Measurements from ENCODE around the gene HMCN2. TPM values are rescaled to one million over a fixed set of nuclear protein-coding genes. Genes with fewer than 3 reads are reported as not detected.

The HMCN2 gene
- total RNA-seq, 4 donors from 2014 or later, result 0.68 to 9.2 (median 4.7) TPM

DNA sequence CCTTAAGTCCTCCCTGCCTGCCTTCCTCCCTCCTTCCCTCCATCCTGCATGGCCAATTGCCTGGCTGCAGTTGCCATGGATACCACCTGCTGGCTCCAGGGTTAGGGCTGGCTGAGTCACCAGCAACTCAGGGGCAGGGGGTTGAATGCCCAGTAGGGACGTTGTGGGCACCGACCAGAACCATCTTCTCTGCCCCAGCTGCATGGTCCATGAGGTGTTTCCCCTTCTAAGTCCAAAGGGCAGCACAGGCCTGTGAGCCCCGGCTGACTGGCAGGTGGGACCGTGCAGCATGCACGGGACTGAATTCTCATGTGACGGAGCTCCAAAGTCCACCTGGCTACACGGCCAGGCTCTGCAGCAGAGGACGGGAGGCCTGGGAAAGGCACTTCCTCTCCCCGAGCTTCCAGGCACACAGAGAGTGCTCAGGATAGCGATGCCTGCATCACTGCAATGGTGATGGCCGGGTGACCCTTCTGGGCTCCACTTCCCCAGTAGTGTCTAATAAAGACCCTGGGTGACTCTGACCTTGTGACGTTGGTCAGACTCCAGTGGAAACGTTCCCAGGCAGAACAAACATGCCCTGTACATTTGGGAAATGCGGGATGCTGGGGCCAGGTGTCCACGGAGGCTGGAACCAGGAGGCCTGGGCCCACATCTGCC, 184.9 kb downstream of the HMCN2 start:
- TF ChIP-seq, protein P1, sequence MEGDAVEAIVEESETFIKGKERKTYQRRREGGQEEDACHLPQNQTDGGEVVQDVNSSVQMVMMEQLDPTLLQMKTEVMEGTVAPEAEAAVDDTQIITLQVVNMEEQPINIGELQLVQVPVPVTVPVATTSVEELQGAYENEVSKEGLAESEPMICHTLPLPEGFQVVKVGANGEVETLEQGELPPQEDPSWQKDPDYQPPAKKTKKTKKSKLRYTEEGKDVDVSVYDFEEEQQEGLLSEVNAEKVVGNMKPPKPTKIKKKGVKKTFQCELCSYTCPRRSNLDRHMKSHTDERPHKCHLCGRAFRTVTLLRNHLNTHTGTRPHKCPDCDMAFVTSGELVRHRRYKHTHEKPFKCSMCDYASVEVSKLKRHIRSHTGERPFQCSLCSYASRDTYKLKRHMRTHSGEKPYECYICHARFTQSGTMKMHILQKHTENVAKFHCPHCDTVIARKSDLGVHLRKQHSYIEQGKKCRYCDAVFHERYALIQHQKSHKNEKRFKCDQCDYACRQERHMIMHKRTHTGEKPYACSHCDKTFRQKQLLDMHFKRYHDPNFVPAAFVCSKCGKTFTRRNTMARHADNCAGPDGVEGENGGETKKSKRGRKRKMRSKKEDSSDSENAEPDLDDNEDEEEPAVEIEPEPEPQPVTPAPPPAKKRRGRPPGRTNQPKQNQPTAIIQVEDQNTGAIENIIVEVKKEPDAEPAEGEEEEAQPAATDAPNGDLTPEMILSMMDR (IDR thresholded peaks at IDR 0.05; ENCODE audit: low read depth), result no peak

DNA sequence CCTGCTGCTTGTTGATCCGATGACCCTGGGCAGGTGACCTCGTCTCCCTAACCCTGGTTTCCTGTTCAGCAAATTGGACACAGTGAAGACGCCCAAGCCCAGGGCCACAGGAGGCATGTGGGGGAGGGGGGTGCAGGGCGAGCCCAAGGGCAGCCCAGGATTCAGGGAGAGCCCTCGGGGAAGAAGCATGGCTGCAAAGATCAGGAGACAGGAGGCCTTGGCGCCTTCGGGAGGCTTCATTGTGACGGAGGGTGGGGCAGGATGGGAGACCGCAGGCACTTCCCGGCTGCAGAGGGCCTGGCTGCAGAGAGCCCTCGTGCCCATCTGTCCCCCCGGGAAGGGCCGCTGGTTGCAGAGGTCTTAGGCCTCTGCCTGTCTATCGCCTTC, 185.4 kb downstream of the HMCN2 start:
- TF ChIP-seq, protein P1 (IDR thresholded peaks at IDR 0.05; ENCODE audit: low read depth), result no peak

DNA sequence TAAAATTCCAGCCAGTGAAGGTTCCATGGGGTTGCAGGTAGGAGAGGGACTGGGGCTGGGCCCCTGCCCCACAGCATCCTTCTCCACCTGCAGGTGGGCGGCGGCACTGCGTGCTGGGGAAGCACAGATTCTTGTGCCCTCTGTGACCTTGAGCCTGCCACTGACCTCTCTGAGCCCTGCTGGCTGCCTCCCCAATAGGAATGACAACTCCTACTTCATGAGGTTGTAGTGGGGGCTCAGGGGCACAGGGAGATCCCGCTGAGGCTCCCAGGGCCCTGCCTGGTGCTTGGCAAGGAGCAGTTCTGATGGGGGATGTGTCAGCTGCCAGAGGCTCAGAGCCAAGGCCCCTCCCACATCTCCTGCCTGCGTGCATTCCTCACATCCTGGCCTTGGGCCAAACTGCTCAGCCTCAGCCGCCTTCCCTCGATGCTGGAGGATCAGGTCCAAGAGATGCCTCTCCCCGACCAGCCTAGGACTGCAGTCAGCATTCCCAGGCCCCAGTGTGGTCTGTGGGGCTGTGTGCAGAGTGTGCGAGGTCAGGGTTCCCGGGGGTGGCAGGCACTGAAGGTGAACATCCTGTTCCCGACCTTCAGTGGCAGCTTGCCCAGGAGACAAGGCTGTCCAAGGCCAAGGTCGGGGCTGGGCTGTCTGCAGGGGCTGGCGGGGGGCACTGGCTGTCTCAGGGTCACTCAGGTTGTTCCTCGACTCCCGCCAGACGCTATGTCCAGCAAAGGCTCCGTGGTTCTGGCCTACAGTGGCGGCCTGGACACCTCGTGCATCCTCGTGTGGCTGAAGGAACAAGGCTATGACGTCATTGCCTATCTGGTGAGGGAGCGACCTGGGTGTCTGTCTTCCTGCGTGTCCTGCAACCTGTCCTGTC, 186.2 kb downstream of the HMCN2 start:
- TF ChIP-seq, protein P1 (IDR thresholded peaks at IDR 0.05; ENCODE audit: low read depth), result no peak

DNA sequence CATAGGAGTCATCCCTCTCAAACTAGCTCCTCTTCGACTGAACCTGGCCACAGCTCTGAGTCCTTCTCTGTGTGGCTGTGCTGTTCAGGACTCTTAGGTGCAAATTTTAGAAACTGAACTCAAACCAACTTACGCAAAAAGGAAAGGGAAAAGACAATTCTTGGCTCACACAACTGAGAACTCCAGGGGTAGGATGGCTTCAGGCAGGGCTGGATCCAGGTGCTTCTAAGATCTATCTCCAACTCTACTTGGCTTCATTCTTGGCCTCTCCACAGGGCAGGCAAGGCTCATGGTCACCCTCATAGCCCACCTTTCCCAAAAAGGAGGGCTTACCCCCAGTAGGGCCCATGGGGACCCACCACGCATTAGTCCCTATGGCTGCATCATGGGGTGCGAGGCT, 187.3 kb downstream of the HMCN2 start:
- TF ChIP-seq, protein P1 (IDR thresholded peaks at IDR 0.05; ENCODE audit: low read depth), result no peak

DNA sequence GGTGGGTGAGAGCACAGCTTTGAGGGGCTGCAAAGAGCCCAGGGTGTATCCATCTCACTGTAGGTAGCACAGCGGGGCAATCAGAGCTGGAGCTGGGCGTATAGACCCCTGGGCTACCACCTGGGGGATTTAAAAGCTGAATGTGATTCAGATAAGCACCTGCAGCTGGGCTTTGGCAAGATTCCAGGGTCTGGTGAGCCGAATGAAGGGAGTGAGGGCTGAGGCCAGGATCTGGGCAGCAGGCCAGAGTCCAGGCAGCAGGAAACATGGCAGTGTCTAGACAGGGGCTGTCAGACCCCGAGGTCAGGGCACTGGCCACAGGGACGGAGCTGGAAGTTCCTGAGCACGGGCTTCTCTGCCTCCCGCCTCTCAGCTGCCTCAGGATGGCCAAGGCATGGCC, 187.9 kb downstream of the HMCN2 start:
- TF ChIP-seq, protein P1 (IDR thresholded peaks at IDR 0.05; ENCODE audit: low read depth), result no peak

DNA sequence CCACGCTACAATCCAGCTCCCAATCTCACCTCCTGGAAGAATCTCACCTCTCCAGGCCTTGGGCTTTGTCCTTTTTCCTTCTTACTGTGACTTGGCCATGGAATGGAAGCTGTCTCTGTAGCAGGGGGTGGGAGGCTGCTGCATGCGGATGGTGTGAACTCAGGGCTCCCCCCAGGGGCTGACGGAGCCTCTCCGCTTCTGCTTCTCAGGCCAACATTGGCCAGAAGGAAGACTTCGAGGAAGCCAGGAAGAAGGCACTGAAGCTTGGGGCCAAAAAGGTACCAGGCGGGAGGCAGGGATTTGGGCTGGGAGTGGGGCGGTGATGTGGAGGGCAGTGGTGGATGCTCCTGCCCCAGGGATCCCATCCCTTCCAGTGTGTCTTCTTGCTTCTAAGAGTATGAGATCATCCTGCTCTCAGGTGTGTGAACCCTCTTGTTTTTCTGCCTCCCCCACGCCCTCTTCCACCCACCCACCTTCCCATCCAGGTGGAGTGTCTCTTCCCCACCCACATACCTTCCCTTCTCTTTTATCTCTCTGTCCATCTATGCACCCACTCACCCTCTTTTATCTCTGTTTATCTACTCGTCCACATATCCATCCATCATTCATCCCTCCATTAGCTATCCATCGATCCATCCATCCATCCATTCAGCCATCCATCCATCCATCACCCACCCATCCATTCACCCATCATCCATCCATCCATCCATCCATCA, 188.7 kb downstream of the HMCN2 start:
- TF ChIP-seq, protein P1 (IDR thresholded peaks at IDR 0.05; ENCODE audit: low read depth), result no peak
